NCI-H2171 treated with DMSO at 0.1 percent for 48 hours (cell line): ENCODE results near the gene KIF26B.
"Not testable (repeated sequence)": the region's sequence is repeated elsewhere in the genome, so short reads cannot be mapped to it uniquely, and the experiment has no call there.

ENCODE experiments used
- DNase-seq: peaks from one replicate; lab custom pipeline; 2025; lab: John Stamatoyannopoulos, UW

The KIF26B gene

DNA sequence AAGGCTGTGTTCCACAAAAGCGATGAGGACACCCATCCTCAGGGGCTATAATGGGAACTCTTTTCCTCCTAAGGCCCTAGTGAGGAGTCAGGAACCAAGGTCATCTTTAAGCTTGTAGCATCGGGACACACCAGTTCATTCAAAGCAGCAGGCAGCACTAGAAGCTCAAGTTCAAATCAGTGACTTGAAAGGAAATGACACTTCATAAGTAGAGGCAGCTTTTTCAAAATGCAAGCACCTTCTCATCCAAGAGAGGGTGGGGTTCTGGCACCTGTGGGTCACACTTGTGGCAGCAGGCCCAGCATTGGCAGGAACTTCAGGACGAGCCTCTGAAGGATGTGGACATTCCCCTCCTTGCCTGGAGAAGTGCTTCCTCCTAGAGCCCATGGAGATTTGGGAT is 496.3 kb downstream of the KIF26B start:
- DNase-seq, result no peak

DNA sequence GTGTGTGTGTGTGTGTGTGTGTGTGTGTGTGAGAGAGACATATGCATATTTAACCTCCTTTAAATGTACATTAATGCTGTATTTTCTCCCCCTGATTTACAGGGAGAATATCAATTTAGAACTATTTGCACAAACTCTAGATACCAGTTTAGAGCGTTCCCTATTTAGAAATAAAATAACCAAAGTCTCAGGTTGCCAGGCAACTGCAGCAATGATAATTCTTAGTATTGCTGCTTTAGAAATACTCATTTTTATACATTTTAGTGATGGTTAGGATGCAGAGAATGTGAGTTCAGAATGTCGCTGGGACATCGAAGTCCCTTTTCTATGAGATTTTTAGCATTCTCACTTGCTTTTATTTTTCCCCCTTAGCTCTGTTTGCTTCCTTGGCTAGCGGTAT is 497.3 kb downstream of the KIF26B start:
- no peak for DNase-seq

DNA sequence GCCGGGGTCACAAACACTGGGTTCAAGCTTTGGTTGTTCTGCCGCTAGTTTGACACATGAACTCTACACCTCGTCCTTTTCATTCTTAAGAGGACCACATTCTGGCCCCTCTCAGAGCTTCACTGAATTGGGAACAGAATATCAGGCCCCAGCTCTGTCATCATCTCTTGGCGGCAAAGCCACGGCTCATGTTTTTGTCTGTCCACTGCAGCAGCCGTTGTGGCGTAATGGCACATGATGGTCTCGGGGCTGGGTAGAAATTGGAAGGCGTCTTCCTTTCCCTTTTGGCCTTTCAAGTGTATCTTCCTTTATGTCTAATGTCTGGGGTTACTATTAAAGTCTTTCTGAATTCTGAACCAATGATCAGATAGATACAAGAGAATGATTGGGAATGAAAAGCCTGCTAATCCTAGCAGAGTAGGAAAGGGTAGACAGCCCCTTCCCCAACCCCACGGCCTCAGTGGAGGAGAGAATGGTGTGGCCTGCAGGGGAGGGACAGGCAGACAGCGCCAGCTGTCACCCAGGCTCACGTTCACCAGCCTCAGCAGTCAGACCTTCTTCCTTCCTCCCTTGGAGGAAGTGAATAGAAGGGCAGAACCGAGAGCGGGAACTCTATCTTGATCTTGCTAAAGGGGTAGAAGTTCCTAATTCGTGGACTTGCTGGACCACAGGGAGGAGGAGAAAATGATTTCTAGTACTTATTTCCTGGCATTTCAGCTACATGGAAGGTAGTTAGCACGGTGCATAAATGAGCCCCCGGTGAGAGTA is 498.1 kb downstream of the KIF26B start:
- DNase-seq, result no peak

- DNase-seq, result no peak
These were observed 499.8 kb downstream of the KIF26B start for GRCh38 chr1:245654460-245655050.

GRCh38 chr1:245656189-245656717 is 501.5 kb downstream of the KIF26B start:
- no peak for DNase-seq

DNA sequence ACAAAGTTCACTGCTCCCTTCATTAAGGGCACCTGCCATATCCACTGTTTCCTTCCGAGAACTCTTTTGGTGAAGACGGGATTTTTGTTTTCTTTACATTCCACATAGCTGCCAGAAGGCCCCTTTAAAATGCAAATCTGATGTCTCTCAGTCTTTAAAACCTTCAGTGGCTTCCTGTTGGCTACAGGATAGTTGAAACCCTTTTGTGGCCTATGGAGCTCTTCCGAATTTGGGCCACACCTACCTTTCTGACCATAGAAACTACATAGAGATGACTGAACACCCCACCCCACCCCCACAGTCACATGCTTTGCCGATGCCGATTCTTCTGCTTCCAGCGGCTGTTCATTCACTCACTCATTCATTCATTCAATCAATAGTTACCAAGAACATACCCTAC is 502.6 kb downstream of the KIF26B start:
- DNase-seq, result no peak

- no peak for DNase-seq
These were observed 508.6 kb downstream of the KIF26B start for GRCh38 chr1:245663373-245663772.

DNA sequence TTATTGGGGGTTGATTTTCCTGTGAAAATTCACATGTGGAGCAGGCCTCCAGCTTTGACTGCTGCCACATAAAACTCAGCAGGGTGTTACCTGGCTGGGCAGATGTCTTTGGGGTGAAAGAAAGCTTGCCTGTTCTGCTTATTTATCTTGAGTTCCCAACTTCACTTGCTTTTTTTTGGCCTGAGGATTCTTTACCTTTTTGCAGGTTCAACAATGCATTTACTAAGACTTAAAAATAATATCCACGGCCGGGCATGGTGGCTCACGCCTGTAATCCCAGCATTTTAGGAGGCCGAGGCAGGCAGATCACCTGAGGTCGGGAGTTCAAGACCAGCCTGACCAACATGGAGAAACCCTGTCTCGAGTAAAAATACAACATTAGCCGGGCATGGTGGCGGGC is 509.1 kb downstream of the KIF26B start:
- no peak for DNase-seq

DNA sequence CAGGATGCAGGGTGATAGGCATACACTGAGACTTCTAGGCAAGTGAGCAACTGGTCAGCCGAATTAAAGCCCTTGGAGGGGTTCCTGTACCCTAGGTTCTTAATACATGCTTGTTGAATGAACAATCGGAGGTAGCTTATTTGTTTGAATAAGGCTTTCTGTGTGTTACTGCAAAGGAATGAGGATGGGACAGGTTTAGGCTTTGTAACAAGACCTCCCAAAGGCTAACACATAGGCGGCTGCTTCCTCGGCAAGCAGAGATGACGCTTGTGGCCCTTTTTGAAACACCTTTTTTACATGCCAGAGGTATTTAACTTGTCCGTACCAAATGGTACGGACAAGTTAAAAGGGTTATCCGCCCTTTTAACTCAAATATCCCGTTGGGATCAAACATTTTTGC is 511.6 kb downstream of the KIF26B start:
- no peak for DNase-seq

DNA sequence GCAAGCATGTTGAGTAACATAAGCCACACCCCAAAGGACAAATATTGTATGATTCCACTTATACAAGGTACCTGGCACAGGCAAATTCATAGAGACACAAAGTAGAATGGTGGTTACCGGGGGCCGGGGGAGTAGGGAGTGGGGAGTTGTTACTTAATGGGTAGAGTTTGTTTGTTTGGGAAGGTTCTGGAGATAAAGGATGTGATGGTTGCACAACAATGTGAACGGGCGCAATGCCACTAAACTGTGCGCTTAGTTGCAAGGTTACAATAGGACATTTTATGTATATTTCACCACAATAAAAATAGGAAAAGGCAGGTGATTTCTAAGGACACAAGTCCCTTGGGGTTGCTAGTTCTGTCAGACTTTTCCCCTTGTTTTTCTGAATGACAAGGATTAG is 516.6 kb downstream of the KIF26B start:
- no peak for DNase-seq

GRCh38 chr1:245671966-245672767 is 517.4 kb downstream of the KIF26B start:
- DNase-seq, result peak; percentile 41

- not testable (repeated sequence) for DNase-seq
These were observed 518.3 kb downstream of the KIF26B start for GRCh38 chr1:245672836-245673656.

DNA sequence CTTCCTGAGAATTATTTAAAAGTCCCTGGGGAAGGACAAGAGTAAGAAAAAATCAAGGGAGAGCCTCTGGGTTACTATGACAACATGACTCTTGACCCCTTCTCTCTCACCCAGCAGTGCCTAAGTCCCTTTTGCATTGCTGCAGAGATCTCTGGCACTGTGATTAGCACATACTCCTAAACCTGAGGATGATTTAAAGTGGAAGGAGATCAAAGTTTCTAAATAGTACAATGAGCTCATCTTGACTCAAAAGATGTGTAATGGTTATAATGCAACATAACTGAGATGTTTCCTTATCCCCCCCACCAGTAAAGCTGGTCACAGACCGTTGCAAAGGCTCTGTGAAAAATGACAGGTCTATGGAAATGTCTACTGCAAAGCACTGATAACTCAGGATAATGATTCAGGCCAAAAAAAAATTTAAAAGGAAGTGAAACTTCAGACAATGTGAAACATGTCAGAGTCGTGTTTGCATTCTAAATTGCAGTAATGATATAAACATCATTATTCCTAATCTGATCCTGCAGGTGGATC is 519.2 kb downstream of the KIF26B start:
- no peak for DNase-seq

- DNase-seq, result no peak
These were observed 522.9 kb downstream of the KIF26B start for GRCh38 chr1:245677461-245678240.

GRCh38 chr1:245678860-245679411 is 524.2 kb downstream of the KIF26B start:
- DNase-seq, result no peak

GRCh38 chr1:245679821-245680780 is 525.3 kb downstream of the KIF26B start:
- DNase-seq, result no peak

DNA sequence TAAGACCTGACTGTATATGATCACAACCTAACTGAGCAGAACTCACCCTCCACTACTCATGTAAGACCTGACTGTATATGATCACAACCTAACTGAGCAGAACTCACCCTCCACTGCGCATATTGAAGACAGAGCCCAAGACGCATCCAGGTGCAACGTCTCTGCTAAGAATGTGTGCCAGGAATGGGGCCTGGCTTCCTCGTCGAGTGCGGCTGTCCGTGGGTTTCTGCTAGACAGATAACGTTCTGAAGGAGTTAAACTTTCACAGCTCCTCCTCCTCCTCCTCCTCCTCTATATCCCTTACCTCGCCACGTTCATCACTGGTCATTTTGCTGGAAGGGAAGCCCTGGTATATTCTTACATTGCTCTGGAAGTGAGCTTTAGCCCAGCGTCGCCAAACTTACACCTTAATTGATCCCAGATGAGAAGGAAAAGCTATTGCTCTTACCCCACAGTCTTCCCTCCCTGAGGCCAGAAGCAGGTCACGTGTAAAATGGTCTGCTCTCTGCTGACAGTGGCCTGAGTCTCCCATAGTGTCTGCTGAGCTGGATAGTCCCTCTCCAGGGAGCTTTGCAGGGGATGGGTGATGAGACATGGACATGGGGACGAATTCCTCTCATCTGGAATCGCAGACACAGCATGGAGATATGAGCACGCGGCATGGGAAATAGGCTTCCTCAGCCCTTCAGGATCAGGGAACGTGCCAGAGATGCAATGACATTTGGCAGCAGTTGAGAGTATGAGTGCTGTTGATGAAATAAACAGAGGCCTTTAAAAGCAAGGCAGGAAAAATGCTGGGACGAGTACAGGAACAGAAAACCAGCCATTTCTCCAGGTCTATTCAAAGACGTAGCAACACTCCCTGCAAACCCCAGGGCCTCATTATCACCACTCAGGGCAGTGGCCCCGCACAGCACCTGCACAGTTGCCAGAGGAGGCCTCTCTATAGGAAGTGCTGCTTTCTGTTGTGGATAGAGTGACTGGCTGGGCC is 528.1 kb downstream of the KIF26B start:
- DNase-seq, result no peak

DNA sequence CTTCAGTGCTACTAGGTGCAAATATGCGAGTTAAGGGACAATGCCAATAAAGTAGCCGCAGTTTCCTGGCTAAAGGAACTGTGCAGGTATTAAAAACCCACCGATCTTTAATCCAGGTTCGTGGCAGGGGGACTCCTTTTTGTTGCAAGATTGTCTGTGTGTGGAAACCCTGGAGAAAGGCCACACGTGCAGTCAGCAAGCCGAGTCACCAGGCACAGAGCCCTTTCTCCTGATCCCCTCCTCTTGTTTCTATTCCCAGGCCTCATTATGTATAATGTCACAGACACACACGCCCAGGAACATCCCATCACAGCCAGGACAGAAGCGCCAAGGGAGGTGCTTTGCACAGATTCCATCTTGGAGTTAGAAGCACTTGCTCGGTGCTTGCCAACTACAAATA is 528.9 kb downstream of the KIF26B start:
- DNase-seq, result no peak
